Measurements from ENCODE around the gene PARD3B. TPM values are rescaled to one million over a fixed set of nuclear protein-coding genes. Genes with fewer than 3 reads are reported as not detected.

Gene PARD3B
- total and polyA plus RNA-seq, 7 donors, result 0.42 to 6.0 (median 4.8) TPM

DNA sequence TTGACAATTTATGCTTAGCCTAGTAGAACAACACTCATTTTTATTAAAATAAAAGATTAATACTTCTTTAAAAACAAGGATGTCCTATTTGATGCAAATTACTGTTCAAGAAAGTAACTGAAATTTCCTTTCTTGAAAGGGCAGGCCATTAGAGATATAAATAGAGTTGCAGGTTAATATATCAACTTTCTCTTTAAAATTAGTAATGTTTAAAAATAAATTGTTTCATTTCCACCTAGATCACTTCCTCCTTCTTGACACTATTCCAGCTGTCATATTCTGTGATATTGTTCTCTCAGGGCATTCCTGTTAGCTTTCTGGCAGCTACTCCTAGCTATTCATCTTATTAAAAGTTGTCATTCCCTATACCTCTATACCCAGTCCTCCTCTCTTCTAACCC lies 779.1 kb downstream of the PARD3B start:
- intact Hi-C loops (cut with DNase I), result no loop called here
- Histone ChIP-seq H3K27me3 (ENCODE audit: insufficient read depth in 3 of 3, low read length in 2 of 3) (no peaks in the 10 kb centered on the region), H3K36me3 (ENCODE audit: insufficient read depth in 1 of 2, low read depth in 1 of 2) (no peaks in the 10 kb centered on the region), H3K4me3 (no peak overlapping the region), H3K4me1 (no peaks in the 10 kb centered on the region), H3K9me3 (no peaks in the 10 kb centered on the region), H3K27ac (no peak overlapping the region)
- ATAC-seq (no peak), DNase-seq (no peak)
- TF ChIP-seq, protein P1, sequence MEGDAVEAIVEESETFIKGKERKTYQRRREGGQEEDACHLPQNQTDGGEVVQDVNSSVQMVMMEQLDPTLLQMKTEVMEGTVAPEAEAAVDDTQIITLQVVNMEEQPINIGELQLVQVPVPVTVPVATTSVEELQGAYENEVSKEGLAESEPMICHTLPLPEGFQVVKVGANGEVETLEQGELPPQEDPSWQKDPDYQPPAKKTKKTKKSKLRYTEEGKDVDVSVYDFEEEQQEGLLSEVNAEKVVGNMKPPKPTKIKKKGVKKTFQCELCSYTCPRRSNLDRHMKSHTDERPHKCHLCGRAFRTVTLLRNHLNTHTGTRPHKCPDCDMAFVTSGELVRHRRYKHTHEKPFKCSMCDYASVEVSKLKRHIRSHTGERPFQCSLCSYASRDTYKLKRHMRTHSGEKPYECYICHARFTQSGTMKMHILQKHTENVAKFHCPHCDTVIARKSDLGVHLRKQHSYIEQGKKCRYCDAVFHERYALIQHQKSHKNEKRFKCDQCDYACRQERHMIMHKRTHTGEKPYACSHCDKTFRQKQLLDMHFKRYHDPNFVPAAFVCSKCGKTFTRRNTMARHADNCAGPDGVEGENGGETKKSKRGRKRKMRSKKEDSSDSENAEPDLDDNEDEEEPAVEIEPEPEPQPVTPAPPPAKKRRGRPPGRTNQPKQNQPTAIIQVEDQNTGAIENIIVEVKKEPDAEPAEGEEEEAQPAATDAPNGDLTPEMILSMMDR (IDR thresholded peaks at IDR 0.05), result no peak

DNA sequence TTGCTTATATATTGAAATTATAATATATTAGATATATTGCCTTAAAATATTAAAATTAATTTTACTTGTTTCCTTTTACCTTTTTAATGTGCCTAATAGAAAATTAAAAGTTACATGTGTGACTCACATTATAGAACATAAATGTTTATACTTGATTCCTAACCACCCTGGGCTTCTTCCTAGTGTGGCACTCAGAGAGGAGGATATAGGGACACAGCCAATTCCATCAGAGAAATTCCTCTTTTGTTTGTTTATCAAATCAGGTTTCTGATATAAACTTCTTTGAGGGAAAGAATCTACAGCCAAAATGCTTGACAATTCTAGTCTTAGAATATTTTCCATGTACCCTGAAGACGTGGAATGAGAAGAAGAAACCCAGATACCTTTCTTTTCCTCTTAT lies 788.1 kb downstream of the PARD3B start:
- intact Hi-C loops (cut with DNase I), result no loop called here
- no peak overlapping the region for H3K27ac ChIP-seq

DNA sequence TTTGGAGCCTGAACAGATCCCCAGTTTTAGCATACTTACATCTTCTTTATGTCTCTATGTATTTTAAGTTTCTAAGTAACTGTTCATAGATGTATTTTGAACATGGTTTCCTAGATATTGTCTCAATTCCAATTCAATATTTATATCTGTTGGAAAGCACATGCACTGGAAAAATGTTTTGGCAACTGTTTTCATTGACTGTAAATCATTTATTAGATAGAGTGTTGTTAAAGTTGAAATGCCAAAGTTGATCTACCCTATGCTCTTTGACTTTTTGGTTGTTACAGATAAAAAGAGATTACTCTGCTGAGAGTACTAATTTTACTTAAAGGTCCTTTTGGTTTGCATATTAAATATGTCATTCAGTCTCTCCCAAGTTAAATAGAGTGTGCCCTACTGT lies 792.0 kb downstream of the PARD3B start:
- Histone ChIP-seq H3K36me3 (ENCODE audit: insufficient read depth in 1 of 2, low read depth in 1 of 2) (no peaks in the 10 kb centered on the region), H3K27me3 (ENCODE audit: insufficient read depth in 3 of 3, low read length in 2 of 3) (no peaks in the 10 kb centered on the region), H3K27ac (no peak overlapping the region), H3K4me3 (no peak overlapping the region), H3K9me3 (no peaks in the 10 kb centered on the region), H3K4me1 (no peaks in the 10 kb centered on the region)
- ATAC-seq, result no peak
- TF ChIP-seq, protein P1 (IDR thresholded peaks at IDR 0.05), result no peak
- intact Hi-C loops (cut with DNase I), result no loop called here
- DNase-seq, result no peak

More for the DNA sequence above, 788.1 kb downstream of the PARD3B start:
- TF ChIP-seq, protein P1 (IDR thresholded peaks at IDR 0.05), result no peak
- Histone ChIP-seq H3K4me1 (no peaks in the 10 kb centered on the region), H3K36me3 (ENCODE audit: insufficient read depth in 1 of 2, low read depth in 1 of 2) (no peaks in the 10 kb centered on the region), H3K9me3 (no peaks in the 10 kb centered on the region), H3K4me3 (no peak overlapping the region), H3K27me3 (ENCODE audit: insufficient read depth in 3 of 3, low read length in 2 of 3) (no peaks in the 10 kb centered on the region)
- ATAC-seq (no peak), DNase-seq (no peak)
- WGBS, 3 donors, result 75 to 94% (median 87%) methylated on average over 1 of the region's 1 CpG

- TF ChIP-seq, protein P1 (IDR thresholded peaks at IDR 0.05), result no peak
- no peak for DNase-seq
- Histone ChIP-seq H3K27me3 (ENCODE audit: insufficient read depth in 3 of 3, low read length in 2 of 3) (no peaks in the 10 kb centered on the region), H3K4me1 (no peaks in the 10 kb centered on the region), H3K4me3 (no peak overlapping the region), H3K9me3 (no peaks in the 10 kb centered on the region), H3K27ac (no peak overlapping the region), H3K36me3 (ENCODE audit: insufficient read depth in 1 of 2, low read depth in 1 of 2) (no peaks in the 10 kb centered on the region)
- 46 to 90% (median 80%) methylated on average over 1 of the region's 1 CpG for WGBS, 3 donors
- no peak for ATAC-seq
- intact Hi-C loops (cut with DNase I), result no loop called here
These were observed 792.9 kb downstream of the PARD3B start for GRCh38 chr2:205338156-205338555.

- intact Hi-C loops (cut with DNase I), result no loop called here
- no peak overlapping the region for H3K27ac ChIP-seq
- H3K4me1 ChIP-seq, result no peaks in the 10 kb centered on the region
- H3K4me3 ChIP-seq, result no peak overlapping the region
- H3K9me3 ChIP-seq, result no peaks in the 10 kb centered on the region
- H3K36me3 ChIP-seq (ENCODE audit: insufficient read depth in 1 of 2, low read depth in 1 of 2), result no peaks in the 10 kb centered on the region
- TF ChIP-seq, protein P1 (IDR thresholded peaks at IDR 0.05), result no peak
- DNase-seq, result no peak
- WGBS, 3 donors, result 70 to 86% (median 76%) methylated on average over 4 of the region's 4 CpGs
- no peaks in the 10 kb centered on the region for H3K27me3 ChIP-seq (ENCODE audit: insufficient read depth in 3 of 3, low read length in 2 of 3)
- ATAC-seq, result no peak
These were observed 797.8 kb downstream of the PARD3B start for GRCh38 chr2:205343103-205343502.
